ENCODE measurements around the gene CALN1.

- TF ChIP-seq, protein P1, sequence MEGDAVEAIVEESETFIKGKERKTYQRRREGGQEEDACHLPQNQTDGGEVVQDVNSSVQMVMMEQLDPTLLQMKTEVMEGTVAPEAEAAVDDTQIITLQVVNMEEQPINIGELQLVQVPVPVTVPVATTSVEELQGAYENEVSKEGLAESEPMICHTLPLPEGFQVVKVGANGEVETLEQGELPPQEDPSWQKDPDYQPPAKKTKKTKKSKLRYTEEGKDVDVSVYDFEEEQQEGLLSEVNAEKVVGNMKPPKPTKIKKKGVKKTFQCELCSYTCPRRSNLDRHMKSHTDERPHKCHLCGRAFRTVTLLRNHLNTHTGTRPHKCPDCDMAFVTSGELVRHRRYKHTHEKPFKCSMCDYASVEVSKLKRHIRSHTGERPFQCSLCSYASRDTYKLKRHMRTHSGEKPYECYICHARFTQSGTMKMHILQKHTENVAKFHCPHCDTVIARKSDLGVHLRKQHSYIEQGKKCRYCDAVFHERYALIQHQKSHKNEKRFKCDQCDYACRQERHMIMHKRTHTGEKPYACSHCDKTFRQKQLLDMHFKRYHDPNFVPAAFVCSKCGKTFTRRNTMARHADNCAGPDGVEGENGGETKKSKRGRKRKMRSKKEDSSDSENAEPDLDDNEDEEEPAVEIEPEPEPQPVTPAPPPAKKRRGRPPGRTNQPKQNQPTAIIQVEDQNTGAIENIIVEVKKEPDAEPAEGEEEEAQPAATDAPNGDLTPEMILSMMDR (IDR thresholded peaks at IDR 0.05) = no peak
- no peak for TF ChIP-seq POLR2A (IDR thresholded peaks at IDR 0.05)
These were observed 192.6 kb downstream of the CALN1 start for GRCh38 chr7:72219500-72219899.
